ENCODE data around the gene PTGR3. TPM values are rescaled to one million over a fixed set of nuclear protein-coding genes. Genes with fewer than 3 reads are reported as not detected.

Gene PTGR3
- total and polyA plus RNA-seq, 4 donors, result 10.1 to 22.2 (median 21.4) TPM

DNA sequence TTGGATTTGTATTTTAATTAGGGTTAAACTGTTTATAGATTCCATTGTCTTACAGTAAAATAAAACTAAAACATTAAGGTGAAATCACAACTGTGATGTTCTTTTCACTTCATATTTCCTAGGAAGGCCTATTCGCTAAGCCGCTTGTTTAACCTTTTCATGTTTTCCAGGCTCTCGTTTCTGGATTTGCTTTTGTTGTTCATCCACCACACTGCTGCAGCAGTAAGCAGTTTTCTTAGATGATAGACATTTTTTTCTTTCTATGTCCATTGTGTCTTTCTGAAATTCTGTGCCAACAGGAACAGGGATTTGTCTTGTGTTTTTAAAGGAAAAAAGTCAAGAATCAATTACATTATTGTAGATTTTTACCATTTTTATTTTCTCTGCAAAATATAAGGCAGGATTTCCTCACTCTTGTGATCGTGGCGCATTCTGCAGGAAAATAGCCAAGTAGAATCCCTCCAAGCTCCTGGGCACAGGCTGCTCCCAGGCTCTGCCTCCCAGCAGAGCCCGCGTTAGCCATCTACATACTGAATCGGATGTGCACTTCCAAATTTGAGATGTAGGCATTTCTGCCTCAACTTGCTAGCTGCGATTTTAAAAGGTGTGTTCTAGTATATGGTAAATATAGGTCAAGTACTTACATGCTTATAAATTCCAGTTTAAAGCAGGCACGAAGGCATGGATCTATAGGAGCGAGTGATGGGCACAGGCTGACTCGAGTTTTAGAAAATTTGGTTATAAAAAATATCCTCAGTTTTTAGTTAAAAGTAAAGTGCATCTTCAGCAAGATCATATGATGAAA lies 11.8 kb upstream of the PTGR3 start:
- Histone ChIP-seq H3K4me3 (no peak overlapping the region), H3K27me3 (ENCODE audit: control insufficient read depth in 3 of 3, insufficient read depth in 3 of 3, low read length in 2 of 3) (no peaks in the 10 kb centered on the region), H3K36me3 (ENCODE audit: control insufficient read depth in 4 of 4, insufficient read depth in 4 of 4, low read length in 4 of 4) (no peaks in the 10 kb centered on the region), H3K27ac (ENCODE audit: low read depth in 1 of 2, low read length in 1 of 2) (no peak overlapping the region), H3K4me1 (ENCODE audit: control insufficient read depth in 5 of 5, insufficient read depth in 5 of 5, low read length in 5 of 5) (peaks cover 6 to 64% (median 8%) of the 10 kb centered on the region in 5 donors), H3K9ac (ENCODE audit: insufficient read depth in 1 of 2, low read length in 2 of 2) (no peak overlapping the region), H3K9me3 (ENCODE audit: control insufficient read depth in 4 of 4, insufficient read depth in 3 of 4, low read length in 3 of 4) (no peaks in the 10 kb centered on the region)
- ATAC-seq (ENCODE audit: insufficient read depth, low FRiP score) (no peak), DNase-seq (peak in 1 of 3 donors; percentile 42)
- TF ChIP-seq, protein P1, sequence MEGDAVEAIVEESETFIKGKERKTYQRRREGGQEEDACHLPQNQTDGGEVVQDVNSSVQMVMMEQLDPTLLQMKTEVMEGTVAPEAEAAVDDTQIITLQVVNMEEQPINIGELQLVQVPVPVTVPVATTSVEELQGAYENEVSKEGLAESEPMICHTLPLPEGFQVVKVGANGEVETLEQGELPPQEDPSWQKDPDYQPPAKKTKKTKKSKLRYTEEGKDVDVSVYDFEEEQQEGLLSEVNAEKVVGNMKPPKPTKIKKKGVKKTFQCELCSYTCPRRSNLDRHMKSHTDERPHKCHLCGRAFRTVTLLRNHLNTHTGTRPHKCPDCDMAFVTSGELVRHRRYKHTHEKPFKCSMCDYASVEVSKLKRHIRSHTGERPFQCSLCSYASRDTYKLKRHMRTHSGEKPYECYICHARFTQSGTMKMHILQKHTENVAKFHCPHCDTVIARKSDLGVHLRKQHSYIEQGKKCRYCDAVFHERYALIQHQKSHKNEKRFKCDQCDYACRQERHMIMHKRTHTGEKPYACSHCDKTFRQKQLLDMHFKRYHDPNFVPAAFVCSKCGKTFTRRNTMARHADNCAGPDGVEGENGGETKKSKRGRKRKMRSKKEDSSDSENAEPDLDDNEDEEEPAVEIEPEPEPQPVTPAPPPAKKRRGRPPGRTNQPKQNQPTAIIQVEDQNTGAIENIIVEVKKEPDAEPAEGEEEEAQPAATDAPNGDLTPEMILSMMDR (IDR thresholded peaks at IDR 0.05; ENCODE audit: control extremely low read depth, extremely low read depth), result no peak
- WGBS, 2 donors, result 81 to 89% methylated on average over 12 of the region's 12 CpGs

DNA sequence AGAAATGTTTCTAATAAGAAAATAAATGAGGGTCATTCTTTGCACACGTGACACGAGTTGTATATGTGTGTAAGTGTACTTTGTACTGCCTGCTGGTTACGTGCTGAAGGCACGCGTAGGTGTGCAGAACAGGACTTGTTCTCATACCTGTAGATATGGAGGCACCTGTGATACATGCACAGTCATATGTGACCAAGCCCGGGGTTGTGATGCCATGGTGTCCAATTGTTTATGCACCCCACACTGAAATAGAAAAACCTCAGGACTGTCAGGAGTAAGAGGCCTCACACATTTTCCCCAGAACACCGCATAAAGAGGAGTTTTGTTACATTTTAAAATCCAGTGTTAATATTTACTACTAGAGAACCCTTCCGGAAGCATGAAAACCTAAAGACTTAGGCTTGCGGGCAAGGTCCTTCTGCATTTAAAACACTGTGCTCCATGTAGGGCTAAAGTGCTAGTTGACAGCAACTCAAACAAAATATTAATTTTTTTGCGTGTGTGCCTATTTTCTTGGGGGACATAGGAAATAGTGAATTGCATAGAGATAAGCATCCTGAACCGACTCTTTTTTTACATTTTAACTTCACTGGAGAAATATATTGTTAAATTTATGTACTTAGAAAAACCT lies 10.9 kb upstream of the PTGR3 start:
- H3K4me3 ChIP-seq, result no peak overlapping the region
- H3K4me1 ChIP-seq (ENCODE audit: control insufficient read depth in 5 of 5, insufficient read depth in 5 of 5, low read length in 5 of 5), result peaks cover 6 to 63% (median 9%) of the 10 kb centered on the region in 5 donors
- H3K9ac ChIP-seq (ENCODE audit: insufficient read depth in 1 of 2, low read length in 2 of 2), result no peak overlapping the region
- H3K27me3 ChIP-seq (ENCODE audit: control insufficient read depth in 3 of 3, insufficient read depth in 3 of 3, low read length in 2 of 3), result no peaks in the 10 kb centered on the region
- TF ChIP-seq, protein P1 (IDR thresholded peaks at IDR 0.05; ENCODE audit: control extremely low read depth, extremely low read depth), result no peak
- WGBS, 2 donors, result 69 to 78% methylated on average over 11 of the region's 11 CpGs
- no peaks in the 10 kb centered on the region for H3K36me3 ChIP-seq (ENCODE audit: control insufficient read depth in 4 of 4, insufficient read depth in 4 of 4, low read length in 4 of 4)
- no peaks in the 10 kb centered on the region for H3K9me3 ChIP-seq (ENCODE audit: control insufficient read depth in 4 of 4, insufficient read depth in 3 of 4, low read length in 3 of 4)
- H3K27ac ChIP-seq (ENCODE audit: low read depth in 1 of 2, low read length in 1 of 2), result peak overlapping the region in 1 of 2 donors; percentile 11
- ATAC-seq (ENCODE audit: insufficient read depth, low FRiP score) (no peak), DNase-seq (no peak)

DNA sequence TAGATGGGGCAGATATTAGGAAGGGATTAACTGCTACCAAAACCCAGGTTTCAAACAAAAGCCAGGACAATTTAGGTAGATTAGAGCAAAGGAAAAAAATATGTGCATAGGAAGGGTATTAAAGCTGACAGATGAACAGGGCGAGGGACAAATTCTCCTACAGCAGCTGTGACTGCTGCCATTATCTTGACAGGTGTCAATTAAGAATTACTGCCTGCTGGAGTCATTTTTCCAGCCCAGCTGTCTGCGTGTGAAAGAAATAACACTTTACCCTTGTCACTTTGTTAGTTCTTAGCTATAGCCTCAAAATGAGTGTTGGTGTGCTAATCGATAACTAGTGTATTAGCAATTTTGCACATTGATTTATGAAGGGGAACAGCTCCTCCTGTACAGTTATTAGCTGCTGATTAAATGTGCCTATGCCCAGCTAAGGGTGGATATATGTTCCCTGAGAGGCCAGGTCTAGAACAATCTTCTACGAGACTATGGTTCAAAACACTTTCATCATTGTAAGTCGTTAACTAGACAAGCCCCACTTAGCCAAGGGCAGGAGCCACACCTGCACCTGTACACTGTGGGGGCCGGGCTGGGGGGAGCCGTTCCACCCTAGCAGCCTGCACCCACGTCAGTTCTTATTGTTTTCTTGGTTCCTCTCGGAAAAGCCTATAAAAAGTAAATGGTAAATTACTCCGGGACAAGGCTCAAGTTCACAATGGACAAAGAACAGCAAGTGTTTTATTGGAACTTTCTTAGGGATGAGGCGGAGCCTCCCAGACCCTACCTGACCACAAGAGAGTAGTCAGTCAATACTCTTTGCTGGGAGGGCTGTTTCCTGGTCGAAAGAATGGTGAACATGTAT lies 9.4 kb upstream of the PTGR3 start:
- Histone ChIP-seq H3K9ac (ENCODE audit: insufficient read depth in 1 of 2, low read length in 2 of 2) (no peak overlapping the region), H3K27me3 (ENCODE audit: control insufficient read depth in 3 of 3, insufficient read depth in 3 of 3, low read length in 2 of 3) (no peaks in the 10 kb centered on the region), H3K27ac (ENCODE audit: low read depth in 1 of 2, low read length in 1 of 2) (peak overlapping the region in 1 of 2 donors; percentile 43), H3K4me1 (ENCODE audit: control insufficient read depth in 5 of 5, insufficient read depth in 5 of 5, low read length in 5 of 5) (peaks cover 6 to 66% (median 10%) of the 10 kb centered on the region in 5 donors), H3K4me3 (no peak overlapping the region), H3K36me3 (ENCODE audit: control insufficient read depth in 4 of 4, insufficient read depth in 4 of 4, low read length in 4 of 4) (no peaks in the 10 kb centered on the region), H3K9me3 (ENCODE audit: control insufficient read depth in 4 of 4, insufficient read depth in 3 of 4, low read length in 3 of 4) (no peaks in the 10 kb centered on the region)
- 82 to 90% methylated on average over 12 of the region's 12 CpGs for WGBS, 2 donors
- ATAC-seq (ENCODE audit: insufficient read depth, low FRiP score) (no peak), DNase-seq (no peak)
- TF ChIP-seq, protein P1 (IDR thresholded peaks at IDR 0.05; ENCODE audit: control extremely low read depth, extremely low read depth), result no peak

All from lung (tissue), 12 donors.